HG03378 (cell line): ENCODE data around the gene ZFP1.

Experiments
- ATAC-seq: cut with Tn5 transposase; IDR thresholded peaks from one replicate; pipeline ENCODE4 v1.9.1; 2021; ENCODE audit warnings: mild to moderate bottlenecking, moderate library complexity; ENCODE audit not compliant: unreplicated experiment

Gene ZFP1

DNA sequence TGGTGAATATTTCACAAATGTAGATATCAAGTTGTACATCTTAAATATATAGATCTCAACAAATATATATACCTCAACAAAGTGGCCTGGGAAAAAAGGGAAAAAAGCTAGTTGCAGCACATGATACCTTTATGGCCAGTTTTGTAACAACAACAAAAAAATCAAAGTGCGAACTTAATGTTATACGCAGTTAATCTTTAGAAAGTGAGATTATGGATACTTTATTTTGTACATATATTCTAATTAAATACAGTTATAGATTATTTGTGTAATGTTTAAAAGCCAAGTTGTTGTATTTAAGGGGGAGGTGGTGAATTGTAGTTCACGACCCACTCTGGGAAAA, 385 bp upstream of the ZFP1 start:
- ATAC-seq, result no peak

DNA sequence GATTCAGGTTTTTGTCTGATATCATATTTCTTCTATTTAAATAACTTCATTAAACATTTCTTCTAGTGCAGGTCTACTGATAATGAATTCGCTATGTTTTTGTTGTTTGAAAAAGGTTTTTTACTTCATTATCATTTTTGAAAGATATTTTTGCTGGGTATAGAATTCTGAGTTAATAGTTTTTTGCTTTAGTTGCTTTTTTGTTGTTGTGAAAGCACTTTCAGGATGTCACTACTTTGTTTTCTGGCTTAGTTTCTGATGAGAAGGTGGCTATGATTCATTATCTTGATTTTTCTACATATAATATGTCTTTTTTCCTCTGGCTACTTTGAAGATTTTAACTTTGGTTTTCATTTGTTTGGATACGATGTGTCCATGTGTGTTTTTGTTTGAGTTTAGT, 3.5 kb downstream of the ZFP1 start:
- no peak for ATAC-seq

DNA sequence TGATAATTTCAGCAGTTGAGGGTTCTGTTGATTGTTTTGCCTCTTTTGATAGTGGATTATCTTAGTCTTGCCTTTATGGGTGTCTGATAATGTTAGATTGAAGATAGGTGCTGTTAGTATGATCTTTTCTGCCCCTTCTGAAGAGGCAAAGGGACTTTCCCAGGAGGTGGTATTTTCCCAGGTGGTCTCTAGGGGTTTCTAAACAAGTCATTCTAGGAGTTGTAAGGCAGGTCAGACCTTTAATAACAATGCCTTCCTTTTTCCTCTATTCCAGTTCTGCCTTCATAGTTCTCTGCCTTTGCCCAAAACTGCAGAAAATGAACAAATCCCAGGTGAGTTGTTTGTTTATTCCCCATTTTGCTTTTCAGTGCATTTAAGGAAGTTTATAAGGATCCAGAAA, 4.3 kb downstream of the ZFP1 start:
- ATAC-seq, result no peak

DNA sequence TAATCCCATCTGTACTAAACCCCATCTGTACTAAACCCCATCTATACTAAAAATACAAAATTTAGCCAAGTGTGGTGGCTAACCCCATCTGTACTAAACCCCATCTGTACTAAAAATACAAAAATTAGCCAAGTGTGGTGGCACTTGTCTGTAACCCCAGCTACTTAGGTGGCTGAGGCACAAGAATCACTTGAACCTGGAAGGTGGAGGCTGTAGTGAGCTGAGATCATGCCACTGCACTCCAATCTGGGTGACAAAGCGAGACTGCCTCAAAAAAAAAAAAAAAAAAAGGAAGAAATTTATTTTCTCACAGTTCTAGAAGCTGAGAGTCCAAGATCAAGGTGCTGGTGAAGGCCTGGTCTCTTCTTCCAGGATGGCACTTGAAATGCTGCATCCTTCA, 12.1 kb downstream of the ZFP1 start:
- ATAC-seq, result no peak

DNA sequence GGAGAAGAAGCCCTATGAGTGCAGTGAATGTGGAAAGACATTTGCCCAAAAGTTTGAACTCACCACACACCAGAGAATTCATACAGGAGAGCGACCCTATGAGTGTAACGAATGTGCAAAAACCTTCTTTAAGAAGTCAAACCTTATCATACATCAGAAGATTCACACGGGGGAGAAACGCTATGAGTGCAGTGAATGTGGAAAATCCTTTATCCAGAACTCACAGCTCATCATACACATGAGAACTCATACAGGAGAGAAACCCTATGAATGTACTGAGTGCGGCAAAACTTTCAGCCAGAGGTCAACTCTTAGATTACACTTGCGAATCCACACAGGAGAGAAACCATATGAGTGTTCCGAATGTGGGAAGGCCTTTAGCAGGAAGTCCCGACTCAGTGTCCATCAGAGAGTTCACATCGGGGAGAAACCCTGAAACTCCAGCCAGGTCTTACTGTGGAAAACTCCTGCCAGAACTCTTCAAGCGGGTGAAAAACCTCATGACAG, 21.6 kb downstream of the ZFP1 start:
- no peak for ATAC-seq

DNA sequence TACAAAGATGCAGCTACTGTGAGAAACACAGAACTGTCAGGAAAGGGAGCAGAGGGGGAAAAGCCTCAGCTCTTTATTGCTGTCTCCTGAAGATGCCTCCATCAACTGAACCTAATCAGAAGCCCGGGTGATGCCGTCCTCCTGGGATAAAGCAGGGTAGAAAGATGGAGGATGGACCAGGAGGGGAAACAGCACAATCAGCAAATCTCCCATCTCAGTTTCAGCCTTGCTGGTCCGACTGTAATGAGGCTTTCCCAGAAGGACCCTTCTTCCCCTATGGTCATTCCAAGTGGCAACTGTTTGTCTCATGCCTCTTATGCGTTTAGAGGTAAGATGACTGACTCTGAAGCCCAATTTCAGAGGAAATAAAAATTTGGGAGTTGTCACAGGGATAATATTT, 24.3 kb downstream of the ZFP1 start:
- ATAC-seq, result no peak

DNA sequence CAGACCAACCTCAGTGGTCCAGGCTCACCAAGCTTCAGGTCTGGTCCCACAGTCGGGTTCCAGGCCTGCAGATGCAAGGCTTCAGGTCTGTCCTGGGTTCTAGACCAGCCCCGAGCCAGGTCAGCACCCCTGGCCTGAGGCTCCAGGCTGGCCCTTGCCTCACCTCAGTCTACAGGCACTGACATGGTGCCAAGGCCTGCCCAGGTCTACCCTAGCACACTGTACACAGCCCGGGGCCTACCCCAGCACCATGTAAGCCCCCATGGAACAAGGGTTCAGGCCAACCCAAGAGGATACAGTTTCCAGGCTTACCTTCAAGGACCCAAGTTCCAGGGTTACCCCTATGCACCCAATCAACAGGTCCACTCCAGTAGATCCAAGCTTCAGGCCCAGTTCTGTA, 26.8 kb downstream of the ZFP1 start:
- no peak for ATAC-seq

DNA sequence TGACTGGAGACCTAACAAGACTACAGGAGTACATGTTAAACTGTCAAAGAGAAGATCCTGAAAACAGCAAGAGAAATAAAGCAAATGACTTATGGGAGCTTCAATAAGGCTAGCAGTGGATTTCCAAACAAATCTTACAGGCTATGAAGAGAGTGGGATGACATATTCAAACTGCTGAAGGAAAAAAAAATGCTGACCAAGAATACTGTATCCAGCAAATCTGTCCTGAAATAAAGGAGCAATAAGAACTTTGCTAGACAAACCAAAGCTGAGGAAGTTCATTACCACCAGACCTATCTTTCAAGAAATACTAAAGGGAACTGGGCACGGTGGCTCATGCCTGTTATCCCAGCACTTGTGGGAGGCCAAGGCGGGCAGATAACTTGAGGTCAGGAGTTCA, 28.6 kb downstream of the ZFP1 start:
- ATAC-seq, result no peak

DNA sequence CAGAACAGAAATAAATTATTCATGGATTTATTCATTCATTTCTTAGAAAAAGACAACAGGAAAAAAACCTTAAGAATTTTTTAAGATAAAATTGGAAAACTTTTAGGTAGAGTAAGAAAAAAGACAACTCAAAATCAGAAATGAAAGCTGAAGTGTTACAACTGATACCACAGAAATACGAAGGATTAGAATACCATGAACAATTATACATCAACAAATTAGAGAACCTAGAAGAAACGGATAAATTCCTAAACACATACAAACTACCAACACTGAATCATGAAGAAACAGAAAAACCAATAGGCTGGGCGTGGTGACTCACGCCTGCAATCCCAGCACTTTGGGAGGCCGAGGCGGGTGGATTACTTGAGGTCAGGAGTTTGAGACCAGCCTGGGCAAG, 30.9 kb downstream of the ZFP1 start:
- ATAC-seq, result no peak

DNA sequence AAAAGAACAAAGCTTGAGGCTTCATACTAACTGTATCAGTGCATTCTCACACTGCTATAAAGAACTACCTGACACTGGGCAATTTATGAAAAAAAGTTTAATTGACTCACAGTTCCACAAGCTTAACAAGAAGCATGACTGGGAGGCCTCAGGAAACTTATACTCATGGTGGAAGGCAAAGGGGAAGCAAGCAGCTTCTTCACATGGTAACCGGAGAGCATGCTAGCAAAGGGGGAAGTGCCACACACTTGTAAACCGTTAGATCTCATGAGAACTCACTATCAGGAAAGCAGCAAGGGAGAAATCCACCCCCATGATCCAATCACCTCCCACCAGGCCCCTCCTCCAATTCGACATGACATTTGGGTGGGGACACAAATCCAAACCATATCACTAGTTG, 33.3 kb downstream of the ZFP1 start:
- ATAC-seq, result no peak

DNA sequence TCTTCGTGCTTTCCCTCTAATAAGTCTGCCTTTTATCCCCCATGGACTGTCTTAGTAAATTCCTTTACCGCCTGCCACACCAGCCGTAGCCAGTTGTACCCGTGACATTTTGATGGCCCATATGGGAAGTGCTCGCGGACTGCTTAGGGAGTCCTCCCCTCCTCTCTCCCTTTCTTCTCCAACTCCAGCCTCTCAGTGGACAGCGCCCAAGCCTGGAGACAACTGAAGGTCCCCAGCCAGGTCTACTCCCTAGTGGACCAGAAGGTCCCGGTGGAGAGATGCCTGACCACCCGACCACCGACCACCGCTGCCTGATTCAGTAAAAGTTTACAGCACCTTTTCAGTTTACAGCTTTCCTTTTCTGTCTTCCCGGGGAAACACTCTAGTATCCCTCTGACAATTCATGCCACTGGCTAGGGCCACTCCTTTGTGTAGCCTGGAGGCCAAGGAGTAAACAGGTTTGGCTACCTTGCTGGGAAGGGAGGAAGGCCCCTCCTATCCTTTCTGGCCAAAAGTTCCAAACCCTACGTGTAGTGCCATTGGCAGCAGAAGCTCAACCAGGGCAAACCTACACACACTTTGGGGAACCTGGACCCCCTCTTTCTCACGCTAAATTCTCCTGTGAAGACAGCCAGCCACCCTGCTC, 40.6 kb downstream of the ZFP1 start:
- no peak for ATAC-seq

DNA sequence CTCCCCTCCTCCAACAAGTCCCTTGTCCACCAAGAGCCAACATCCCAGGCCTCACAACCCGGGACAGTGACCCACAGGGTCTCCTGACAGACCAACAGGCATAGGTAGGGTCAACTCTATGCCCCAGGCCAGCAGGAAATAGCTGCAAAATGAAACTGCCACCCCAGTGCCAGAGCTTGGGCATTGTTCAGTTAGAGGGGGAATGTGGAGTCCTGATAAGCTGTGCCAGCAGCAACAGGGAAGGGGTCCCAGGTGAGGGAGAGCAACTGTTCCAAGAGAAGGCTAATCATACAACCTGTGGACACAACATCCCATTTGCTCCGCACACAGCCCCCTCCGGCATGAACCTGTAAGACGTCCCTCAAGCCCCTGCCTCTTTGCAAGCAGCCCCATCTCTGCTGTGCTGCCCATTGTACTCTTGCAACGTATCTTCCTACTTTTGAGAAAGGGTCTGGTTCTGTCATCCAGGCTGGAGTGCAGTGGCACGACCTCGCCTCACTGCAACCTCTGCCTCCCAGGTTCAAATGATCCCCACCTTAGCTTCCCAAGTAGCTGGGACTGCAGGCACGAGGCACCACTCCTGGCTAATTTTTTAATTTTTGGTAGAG, 41.4 kb downstream of the ZFP1 start:
- no peak for ATAC-seq

DNA sequence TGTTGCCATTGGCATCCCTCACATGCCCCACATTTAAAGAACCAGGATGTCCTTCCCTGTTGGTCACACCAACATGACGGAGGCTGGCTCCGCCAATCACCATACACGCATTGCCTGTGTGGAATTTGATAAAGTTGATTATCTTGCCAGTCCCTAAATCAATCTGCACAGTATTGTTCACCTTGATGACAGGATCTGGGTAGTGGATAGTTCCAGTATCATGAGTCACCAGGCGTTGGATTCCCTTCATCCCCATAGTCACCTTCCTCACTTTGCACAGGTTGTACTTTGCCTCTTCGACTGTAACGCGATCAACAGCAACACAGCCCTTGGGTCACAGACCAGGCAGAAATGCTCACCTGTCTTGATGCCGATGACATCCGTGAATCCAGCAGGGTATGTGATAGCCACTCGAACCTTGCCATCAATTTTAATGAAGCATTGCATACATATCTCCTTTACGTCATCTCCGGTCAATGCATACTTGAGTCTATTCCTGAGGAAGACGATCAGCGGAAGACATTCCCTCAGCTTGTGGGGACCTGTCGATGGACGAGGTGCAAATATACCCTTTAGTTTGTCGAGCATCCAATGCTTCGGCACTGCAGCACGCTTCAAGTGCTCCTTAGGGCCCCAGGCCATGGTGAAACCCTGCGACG, 44.4 kb downstream of the ZFP1 start:
- ATAC-seq, result no peak

DNA sequence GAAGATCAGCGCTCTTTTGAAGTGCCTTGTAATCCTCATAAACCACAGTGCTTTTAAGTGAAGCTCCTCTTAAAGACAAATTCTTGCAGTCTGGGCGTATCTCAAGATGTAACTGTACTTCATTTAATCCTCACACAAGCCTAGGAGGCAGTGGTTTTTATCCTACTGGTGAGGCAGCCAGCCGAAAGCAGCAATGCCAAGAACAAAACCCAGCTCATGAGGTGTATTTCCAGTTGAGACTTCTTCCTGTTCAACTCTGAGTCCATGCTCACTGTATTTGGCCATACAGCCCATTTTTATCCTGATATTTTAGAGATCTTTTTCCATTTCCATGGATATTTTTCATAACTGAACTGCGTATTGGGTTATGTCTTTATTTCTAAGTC, 44.9 kb downstream of the ZFP1 start:
- ATAC-seq, result no peak

DNA sequence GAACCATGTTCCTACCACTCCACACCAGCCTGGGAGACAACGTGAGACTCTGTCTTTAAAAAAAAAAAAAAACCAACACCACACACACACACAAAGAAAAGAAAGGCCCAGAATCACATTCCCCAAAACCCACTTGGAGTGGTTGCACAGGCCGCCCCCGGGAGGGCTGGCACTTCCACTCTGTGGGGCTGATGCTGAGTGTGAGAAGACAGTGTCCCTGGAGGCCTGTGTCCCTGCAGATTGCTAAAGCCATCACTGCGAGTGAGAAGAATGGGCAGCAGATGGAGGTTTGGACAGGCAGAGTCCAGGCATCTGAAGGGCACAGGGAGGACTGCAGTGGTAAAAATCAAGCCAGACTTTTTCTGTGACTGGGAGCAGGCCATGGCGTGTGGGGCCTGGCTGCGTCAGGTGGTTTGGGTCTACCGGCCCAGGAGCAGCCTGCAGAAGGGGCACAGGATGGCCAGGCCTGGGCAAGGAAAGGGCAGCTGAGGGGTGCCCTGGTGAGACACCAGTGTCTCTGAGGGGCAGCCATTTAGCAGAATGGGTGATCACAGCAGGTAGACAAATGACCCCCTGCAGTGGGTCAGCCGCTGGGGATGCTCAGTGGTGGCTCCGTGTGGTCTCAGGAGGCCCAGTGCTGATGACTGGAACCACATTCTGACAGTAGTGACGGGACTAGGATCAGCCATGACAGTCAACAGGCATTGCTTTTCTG, 45.6 kb downstream of the ZFP1 start:
- no peak for ATAC-seq

DNA sequence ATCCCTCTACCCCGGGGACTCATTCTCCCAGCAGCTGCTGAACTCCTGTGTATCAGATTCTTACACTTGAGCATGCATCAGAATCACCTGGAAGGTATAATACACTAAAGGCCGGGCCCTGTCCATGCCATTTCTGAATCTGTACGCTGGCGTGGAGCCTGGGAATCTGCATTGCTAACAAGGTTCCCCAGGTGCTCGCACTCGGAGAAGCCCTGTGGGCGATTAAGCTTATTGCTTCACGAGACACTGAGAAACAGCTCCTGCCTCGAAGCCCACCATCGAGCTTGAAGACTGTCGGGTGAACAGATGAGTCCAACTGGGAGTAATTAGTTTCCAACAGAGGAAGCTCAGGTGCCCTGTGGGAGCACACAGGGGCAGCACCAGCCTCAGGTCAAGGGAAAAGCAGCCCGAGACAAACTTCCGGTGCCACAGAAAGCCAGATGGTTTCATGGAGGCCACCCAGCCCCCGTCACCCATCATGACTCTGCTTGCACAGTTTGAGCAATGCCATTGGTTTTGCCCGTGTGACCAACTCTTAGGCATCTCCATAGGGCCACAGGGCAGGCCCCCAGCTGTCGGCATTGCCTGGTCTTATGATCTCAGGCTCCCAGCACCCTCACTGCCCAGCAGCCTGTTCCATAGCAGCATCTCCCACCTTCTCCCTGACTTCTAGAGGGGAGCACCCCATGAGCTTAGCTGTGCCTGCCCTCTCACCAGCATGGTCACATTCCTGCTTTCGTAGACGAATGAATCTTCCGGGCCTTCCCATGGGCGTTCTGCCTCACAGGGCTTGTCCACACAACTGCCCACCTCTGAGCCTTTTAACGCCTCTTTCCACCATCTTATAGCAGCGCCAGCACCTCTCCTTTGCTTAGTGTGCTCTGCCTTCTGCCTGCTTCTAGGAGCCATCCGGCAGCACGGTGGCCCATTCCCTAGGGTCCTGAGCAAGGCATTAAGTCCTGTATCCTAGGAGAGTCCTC, 47.8 kb downstream of the ZFP1 start:
- no peak for ATAC-seq

DNA sequence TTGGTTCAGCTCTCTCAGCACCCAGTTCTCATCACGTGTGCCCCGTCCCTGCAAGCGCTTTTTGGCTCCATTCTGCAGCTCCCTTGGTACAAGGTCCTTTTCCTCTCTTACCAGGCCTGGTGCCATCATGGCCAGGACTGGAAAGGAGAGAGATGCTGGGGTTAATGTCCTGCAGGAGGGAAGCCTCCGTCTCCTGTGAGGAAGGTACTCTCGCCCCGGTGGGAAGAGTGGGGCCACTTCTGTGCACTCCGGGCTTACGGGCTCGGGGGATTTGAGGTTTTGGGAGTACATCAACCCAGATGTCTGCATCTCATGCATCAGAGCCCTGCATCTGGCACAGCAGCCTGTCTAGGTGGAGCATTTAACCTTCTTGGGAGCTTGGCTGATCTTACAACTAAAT, 48.5 kb downstream of the ZFP1 start:
- ATAC-seq, result no peak

DNA sequence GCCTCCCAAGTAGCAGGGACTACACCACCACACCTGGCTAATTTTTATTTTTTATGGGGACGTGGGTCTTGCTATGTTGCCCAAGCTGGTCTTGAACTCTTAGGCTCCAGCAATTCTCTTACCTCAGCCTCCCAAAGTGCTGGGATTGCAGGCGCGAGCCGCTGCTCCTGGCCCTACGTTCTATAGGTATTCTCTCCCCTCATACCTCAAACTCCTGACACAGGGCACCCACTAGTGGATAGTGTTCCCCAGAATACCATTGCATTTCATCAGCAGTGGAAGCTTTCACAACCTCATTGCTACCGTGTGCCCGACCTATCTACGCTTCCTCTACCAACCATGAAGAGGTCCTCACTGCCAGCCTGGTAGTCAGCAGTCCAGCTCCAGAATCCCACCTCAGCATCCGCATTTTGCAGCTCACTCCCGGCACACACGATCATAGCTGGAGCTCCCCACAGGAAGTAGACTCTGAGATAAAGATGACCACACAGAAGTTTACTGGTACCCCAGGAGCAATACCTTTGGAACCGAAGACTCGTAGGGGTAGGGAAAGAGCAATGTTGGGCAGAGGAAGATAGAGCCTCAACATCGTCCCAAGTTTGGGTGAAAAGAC, 49.3 kb downstream of the ZFP1 start:
- no peak for ATAC-seq

DNA sequence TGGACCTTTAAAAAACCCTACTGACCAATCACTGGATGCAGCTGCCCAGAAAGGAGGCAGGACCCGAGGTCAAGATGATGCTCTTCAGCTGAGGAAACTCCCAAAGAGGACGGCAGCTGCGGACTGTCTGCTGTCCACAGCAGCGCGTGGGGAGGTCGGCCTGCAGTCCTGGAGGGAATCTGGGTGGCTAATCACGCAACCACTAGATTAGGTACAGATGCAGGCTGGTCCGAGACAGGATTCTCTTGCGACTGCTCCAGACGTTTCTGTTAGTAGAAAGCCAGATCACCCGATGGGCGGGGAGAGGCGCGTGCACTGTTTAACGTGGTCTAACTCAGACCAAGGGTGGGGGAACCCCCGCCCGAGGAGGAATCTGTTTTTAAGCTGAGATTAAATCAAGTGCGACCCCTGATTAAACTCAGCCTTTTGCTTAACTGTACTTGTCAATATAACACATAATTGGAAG, 49.8 kb downstream of the ZFP1 start:
- no peak for ATAC-seq

DNA sequence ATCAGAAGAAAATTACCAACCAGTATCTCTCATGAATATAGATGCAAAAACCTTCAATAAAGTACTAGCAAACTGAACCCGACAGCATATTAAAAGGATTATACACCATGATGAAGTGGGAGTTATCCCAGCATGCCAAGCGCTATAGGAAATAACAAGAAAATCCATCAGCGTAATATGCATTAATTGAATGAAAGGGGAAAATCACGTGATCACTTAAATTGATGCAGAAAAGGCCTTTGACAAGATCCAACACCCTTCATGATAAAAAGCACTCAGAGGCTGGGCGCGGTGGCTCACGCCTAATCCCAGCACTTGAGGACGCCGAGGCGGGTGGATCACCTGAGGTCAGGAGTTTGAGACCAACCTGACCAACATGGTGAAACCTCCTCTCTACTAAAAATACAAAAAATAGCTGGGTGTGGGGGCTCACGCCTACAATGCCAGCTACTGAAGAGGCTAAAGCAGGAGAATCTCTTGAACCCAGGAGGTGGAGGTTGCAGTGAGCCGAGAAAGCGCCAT, 53.8 kb downstream of the ZFP1 start:
- no peak for ATAC-seq
